Adrenal gland (tissue), 12 donors: ENCODE measurements around the gene CEACAM21. TPM values are rescaled to one million over a fixed set of nuclear protein-coding genes. Genes with fewer than 3 reads are reported as not detected.

Experiments
- DNase-seq, 7 donors: peaks; one replicate each; pipeline ENCODE4 v3.0.0-alpha.2; 2019 to 2020
- H3K27ac ChIP-seq, 5 donors: fragments of 200-600 bp; sonication (generic) in 4 of 5; 1 replicate in 3 of 5; 2 replicates in 2 of 5; pipeline versions ENCODE4 v1.5.1 to v1.8.0; 2016 to 2020; ENCODE audit warnings: mild to moderate bottlenecking in 1 of 5
- H3K27me3 ChIP-seq: fragments of 200-600 bp; 2 replicates; pipeline ENCODE4 v1.8.0; 2021
- H3K36me3 ChIP-seq, 2 donors: fragments of 200-600 bp; replicated peaks in 1 of 2; 1 replicate in 1 of 2; 2 replicates in 1 of 2; pipeline versions ENCODE4 v1.5.1 to v1.8.0; 2018 to 2022
- H3K4me1 ChIP-seq, 2 donors: fragments of 200-600 bp; replicated peaks in 1 of 2; 1 replicate in 1 of 2; 2 replicates in 1 of 2; pipeline versions ENCODE4 v1.5.1 to v1.8.0; 2018 to 2021
- H3K4me3 ChIP-seq, 4 donors: fragments of 200-600 bp; sonication (generic) in 3 of 4; one replicate each; pipeline ENCODE4 v1.5.1; 2016 to 2018
- H3K9me3 ChIP-seq, 3 donors: fragments of 200-600 bp; sonication (generic) in 1 of 3; replicated peaks in 1 of 3; 1 replicate in 2 of 3; 2 replicates in 1 of 3; pipeline versions ENCODE4 v1.5.1 to v1.8.0; 2016 to 2021
- POLR2A ChIP-seq, 2 donors: fragments of 450-650 bp; IDR thresholded peaks; one replicate each; pipeline ENCODE4 v1.6.1; 2017; ENCODE audit warnings: antibody characterized with exemption in 2 of 2, mild to moderate bottlenecking in 2 of 2, moderate library complexity in 1 of 2
- WGBS, 4 donors: extraction: QIAGEN DNeasy Blood & Tissue Kit in 2 of 4; methylation state at CpG; one replicate each; pipeline versions ENCODE4 v1.1.5 to v1.1.7; 2013 to 2017; 5-methylcytosine and 5-hydroxymethylcytosine counted together
- intact Hi-C, 2 donors: fragments of 100-400 bp; cut with DNase I; formaldehyde crosslinking; loops; one replicate each; pipeline versions ENCODE4 v1.14.1 to v1.15.0; 2022 to 2023
- polyA plus RNA-seq, 3 donors: library from polyadenylated mRNA; stranded (reverse); fragments of 200-250 nt in 2 of 3; fragments of 350-450 nt in 1 of 3; fragmentation: Illumina TruSeq in 1 of 3; extraction: RNeasy Lipid Tissue Mini Kit (QIAGEN cat#74804) in 1 of 3; gene quantifications; one replicate each; pipeline ENCODE4 v1.2.3, GENCODE V29; 2013 to 2014
- total RNA-seq, 9 donors: library from RNA; depleted of rRNA in 4 of 9; stranded (reverse); fragments of >200 nt in 4 of 9; fragments of 120-200 nt in 1 of 9; fragmentation: NEBNext Ultra II Directional in 1 of 9; extraction: Animal tissue kit (Norgen Biotek cat#: 25700) in 1 of 9; gene quantifications; one replicate each; pipeline versions ENCODE4 v1.1.0 to v1.2.4, GENCODE V29; 2013 to 2023
- TF ChIP-seq, protein P1 (sequence below), 6 experiments: fragments of 450-650 bp in 4 of 6; fragments of 200-600 bp in 2 of 6; sonication (generic) in 1 of 6; IDR thresholded peaks; 1 replicate in 5 of 6; 2 replicates in 1 of 6; pipeline versions ENCODE4 v1.5.1 to v1.8.0; 2016 to 2021; ENCODE audit warnings: antibody characterized with exemption in 6 of 6, mild to moderate bottlenecking in 2 of 6, moderate library complexity in 1 of 6
- donor health status: healthy with polysubstance abuse.
- donor health status: Bipolar disorder and iron deficiency.
- donor health status: DM: yes; HTN: yes; CAD: no.
- donor health status: DM: no; HTN: no; CAD: no.
- donor health status: DM: no; HTN: no; CAD: no.
- donor health status: DM: yes; HTN: yes; CAD: no.

Gene CEACAM21
- total and polyA plus RNA-seq, 12 donors, result 0.50 to 4.7 (median 1.6) TPM; not detected in 1

DNA sequence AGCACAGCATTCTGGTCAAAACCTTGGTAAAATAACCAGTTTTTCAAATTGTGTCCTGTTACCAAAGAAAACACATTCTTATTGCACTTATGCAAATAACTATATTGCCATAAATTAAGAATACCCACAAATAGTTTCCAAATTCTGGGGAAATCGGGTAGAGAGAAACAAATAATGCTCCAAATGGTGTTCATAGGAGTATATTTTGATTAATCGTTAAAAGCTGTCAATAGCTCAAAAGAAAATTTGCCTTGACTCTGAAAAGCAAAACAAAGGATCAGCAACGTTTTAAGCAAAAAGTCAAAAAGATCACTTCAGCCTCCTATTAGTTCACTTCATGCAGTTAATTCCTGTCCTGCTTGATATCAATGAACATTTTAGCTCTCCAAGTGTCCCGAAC, 22.2 kb upstream of the CEACAM21 start:
- Histone ChIP-seq H3K4me1 (no peaks in the 10 kb centered on the region), H3K27ac (no peak overlapping the region), H3K36me3 (no peaks in the 10 kb centered on the region), H3K9me3 (peaks cover 0 to 5% (median 0%) of the 10 kb centered on the region in 3 donors), H3K4me3 (no peak overlapping the region), H3K27me3 (peaks cover 8% of the 10 kb centered on the region)
- WGBS, 4 donors, result 76 to 81% (median 78%) methylated on average over 4 of the region's 4 CpGs
- DNase-seq, result no peak
- TF ChIP-seq, protein P1, sequence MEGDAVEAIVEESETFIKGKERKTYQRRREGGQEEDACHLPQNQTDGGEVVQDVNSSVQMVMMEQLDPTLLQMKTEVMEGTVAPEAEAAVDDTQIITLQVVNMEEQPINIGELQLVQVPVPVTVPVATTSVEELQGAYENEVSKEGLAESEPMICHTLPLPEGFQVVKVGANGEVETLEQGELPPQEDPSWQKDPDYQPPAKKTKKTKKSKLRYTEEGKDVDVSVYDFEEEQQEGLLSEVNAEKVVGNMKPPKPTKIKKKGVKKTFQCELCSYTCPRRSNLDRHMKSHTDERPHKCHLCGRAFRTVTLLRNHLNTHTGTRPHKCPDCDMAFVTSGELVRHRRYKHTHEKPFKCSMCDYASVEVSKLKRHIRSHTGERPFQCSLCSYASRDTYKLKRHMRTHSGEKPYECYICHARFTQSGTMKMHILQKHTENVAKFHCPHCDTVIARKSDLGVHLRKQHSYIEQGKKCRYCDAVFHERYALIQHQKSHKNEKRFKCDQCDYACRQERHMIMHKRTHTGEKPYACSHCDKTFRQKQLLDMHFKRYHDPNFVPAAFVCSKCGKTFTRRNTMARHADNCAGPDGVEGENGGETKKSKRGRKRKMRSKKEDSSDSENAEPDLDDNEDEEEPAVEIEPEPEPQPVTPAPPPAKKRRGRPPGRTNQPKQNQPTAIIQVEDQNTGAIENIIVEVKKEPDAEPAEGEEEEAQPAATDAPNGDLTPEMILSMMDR (IDR thresholded peaks at IDR 0.05), result no peak
- TF ChIP-seq POLR2A (IDR thresholded peaks at IDR 0.05), result no peak
- intact Hi-C loops, result no loop called here

- intact Hi-C loops, result no loop called here
- no peak overlapping the region for H3K4me3 ChIP-seq
- DNase-seq, result no peak
- peaks cover 8% of the 10 kb centered on the region for H3K27me3 ChIP-seq
- no peak overlapping the region for H3K27ac ChIP-seq
- no peaks in the 10 kb centered on the region for H3K4me1 ChIP-seq
- TF ChIP-seq, protein P1 (IDR thresholded peaks at IDR 0.05), result no peak
- TF ChIP-seq POLR2A (IDR thresholded peaks at IDR 0.05), result no peak
- H3K36me3 ChIP-seq, result no peaks in the 10 kb centered on the region
- peaks cover 0 to 5% (median 0%) of the 10 kb centered on the region in 3 donors for H3K9me3 ChIP-seq
Measured at GRCh38 chr19:41554907-41555306, 21.1 kb upstream of the CEACAM21 start.

GRCh38 chr19:41555748-41556147, 20.2 kb upstream of the CEACAM21 start:
- no peaks in the 10 kb centered on the region for H3K4me1 ChIP-seq
- WGBS, 4 donors, result 23 to 41% (median 38%) methylated on average over 3 of the region's 3 CpGs
- no peak overlapping the region for H3K4me3 ChIP-seq
- intact Hi-C loops, result no loop called here
- peaks cover under 1% of the 10 kb centered on the region for H3K27me3 ChIP-seq
- H3K27ac ChIP-seq, result no peak overlapping the region
- DNase-seq, result no peak
- no peaks in the 10 kb centered on the region for H3K36me3 ChIP-seq
- no peak for TF ChIP-seq POLR2A (IDR thresholded peaks at IDR 0.05)
- TF ChIP-seq, protein P1 (IDR thresholded peaks at IDR 0.05), result no peak
- peaks cover 0 to 5% (median 0%) of the 10 kb centered on the region in 3 donors for H3K9me3 ChIP-seq

GRCh38 chr19:41563854-41564514, 12.0 kb upstream of the CEACAM21 start:
- no peaks in the 10 kb centered on the region for H3K36me3 ChIP-seq
- no peak for TF ChIP-seq POLR2A (IDR thresholded peaks at IDR 0.05)
- TF ChIP-seq, protein P1 (IDR thresholded peaks at IDR 0.05), result no peak
- intact Hi-C loops, result no loop called here
- peak overlapping the region in 1 of 4 donors; percentile 29 for H3K4me3 ChIP-seq
- no peak for DNase-seq
- no peaks in the 10 kb centered on the region for H3K9me3 ChIP-seq
- 11 to 15% (median 13%) methylated on average over 15 to 19 of the region's 19 CpGs for WGBS, 4 donors
- H3K27ac ChIP-seq, result no peak overlapping the region
- peaks cover 41% of the 10 kb centered on the region for H3K27me3 ChIP-seq
- no peaks in the 10 kb centered on the region for H3K4me1 ChIP-seq
